Lower leg skin (tissue), 3 donors: Measurements from ENCODE around the gene WDR4.

Experiments
- CTCF ChIP-seq, 3 donors: fragments of 450-650 bp; IDR thresholded peaks; one replicate each; pipeline ENCODE4 v1.5.1; 2016; ENCODE audit warnings: antibody characterized with exemption in 3 of 3, mild to moderate bottlenecking in 3 of 3, moderate library complexity in 2 of 3
- POLR2A ChIP-seq, 2 donors: fragments of 450-650 bp; IDR thresholded peaks; one replicate each; pipeline ENCODE4 v1.6.1; 2016 to 2017; ENCODE audit warnings: antibody characterized with exemption in 2 of 2, mild to moderate bottlenecking in 1 of 2, moderate library complexity in 1 of 2

GRCh38 chr21:42834726-42835191 lies 44.6 kb downstream of the WDR4 start:
- TF ChIP-seq CTCF (IDR thresholded peaks at IDR 0.05) (no peak), POLR2A (IDR thresholded peaks at IDR 0.05) (no peak)
